Lower leg skin (tissue), 4 donors: ENCODE measurements around the gene C11orf24. TPM values are rescaled to one million over a fixed set of nuclear protein-coding genes. Genes with fewer than 3 reads are reported as not detected.

ENCODE experiments used
- DNase-seq, 2 donors: peaks; one replicate each; pipeline ENCODE4 v3.0.0-alpha.2; 2019; ENCODE audit warnings: low spot score in 2 of 2
- H3K4me3 ChIP-seq: fragments of 200-600 bp; sonication (generic); 2 replicates; pipeline ENCODE4 v1.5.1; 2017; ENCODE audit warnings: mild to moderate bottlenecking, low read depth; ENCODE audit not compliant: poor library complexity, severe bottlenecking
- POLR2A ChIP-seq, 2 donors: fragments of 450-650 bp; IDR thresholded peaks; one replicate each; pipeline ENCODE4 v1.6.1; 2016 to 2017; ENCODE audit warnings: antibody characterized with exemption in 2 of 2, mild to moderate bottlenecking in 1 of 2, moderate library complexity in 1 of 2
- WGBS, 2 donors: methylation state at CpG; one replicate each; pipeline ENCODE4 v1.1.5; 2018; 5-methylcytosine and 5-hydroxymethylcytosine counted together
- intact Hi-C: fragments of 100-400 bp; cut with DNase I; formaldehyde crosslinking; loops from one replicate; pipeline ENCODE4 v1.15.0; 2023; ENCODE audit warnings: low total_unique reads
- total RNA-seq, 4 donors: library from RNA; depleted of rRNA; stranded (reverse); fragments of >200 nt; gene quantifications; one replicate each; pipeline ENCODE4 v1.1.0, GENCODE V29; 2016
- TF ChIP-seq, protein P1 (sequence below), 3 donors: fragments of 450-650 bp; IDR thresholded peaks; one replicate each; pipeline ENCODE4 v1.5.1; 2016; ENCODE audit warnings: antibody characterized with exemption in 3 of 3, mild to moderate bottlenecking in 3 of 3, moderate library complexity in 2 of 3

Gene C11orf24
- total RNA-seq = 10 to 100 TPM; 12.5 to 37.8 (median 16.2) TPM

DNA sequence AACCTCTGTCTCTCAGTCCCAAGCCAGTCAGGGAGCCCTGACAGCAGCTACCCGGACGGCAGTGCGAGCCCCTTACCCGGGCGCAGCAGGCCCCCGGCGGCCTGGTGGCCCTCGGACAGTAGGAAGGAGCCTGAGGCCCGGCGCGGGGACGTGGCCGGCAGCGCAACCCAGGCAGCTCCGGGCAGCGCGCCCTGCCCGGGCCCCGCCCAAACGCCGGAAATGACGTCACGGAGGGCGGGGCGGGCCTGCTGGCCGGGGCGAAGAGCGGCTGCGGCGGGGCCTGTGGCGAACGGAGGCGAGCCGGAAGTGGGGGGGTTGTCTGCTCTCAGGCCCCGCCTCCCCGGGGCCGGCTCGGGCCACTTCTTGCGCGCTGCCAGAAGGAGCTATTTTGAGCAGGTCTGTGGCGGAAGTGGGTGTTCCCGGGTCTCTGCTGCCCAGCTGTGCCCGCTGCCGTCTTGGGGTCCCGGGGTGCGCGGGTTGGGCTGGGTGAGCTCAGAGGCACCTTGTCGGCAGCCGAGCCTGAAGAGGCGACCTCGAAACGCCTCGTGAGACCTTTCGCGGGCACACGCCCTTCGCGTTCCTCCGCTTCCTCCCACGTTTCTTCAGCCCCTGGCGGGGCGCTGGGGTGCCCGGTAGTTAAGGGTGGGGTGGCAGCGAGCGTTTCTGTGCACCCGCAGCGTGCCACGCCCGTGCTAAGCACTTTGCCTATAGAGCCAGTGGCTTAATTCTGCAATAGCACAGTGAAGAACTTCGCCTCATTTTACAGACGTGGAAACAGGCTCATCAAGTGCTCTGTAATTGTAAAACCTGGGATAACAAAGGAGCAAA, at the start of gene C11orf24:
Gene C11orf24 (minus strand): TSS at position 193 of the 828 bp plus-strand sequence. CDS start 8,206 bp downstream, outside the sequence.
- TF ChIP-seq, protein P1, sequence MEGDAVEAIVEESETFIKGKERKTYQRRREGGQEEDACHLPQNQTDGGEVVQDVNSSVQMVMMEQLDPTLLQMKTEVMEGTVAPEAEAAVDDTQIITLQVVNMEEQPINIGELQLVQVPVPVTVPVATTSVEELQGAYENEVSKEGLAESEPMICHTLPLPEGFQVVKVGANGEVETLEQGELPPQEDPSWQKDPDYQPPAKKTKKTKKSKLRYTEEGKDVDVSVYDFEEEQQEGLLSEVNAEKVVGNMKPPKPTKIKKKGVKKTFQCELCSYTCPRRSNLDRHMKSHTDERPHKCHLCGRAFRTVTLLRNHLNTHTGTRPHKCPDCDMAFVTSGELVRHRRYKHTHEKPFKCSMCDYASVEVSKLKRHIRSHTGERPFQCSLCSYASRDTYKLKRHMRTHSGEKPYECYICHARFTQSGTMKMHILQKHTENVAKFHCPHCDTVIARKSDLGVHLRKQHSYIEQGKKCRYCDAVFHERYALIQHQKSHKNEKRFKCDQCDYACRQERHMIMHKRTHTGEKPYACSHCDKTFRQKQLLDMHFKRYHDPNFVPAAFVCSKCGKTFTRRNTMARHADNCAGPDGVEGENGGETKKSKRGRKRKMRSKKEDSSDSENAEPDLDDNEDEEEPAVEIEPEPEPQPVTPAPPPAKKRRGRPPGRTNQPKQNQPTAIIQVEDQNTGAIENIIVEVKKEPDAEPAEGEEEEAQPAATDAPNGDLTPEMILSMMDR (IDR thresholded peaks at IDR 0.05) = no peak
- no peak for TF ChIP-seq POLR2A (IDR thresholded peaks at IDR 0.05)
- peak within 1 kb of the TSS; percentile 84 for H3K4me3 ChIP-seq
- intact Hi-C loops = no loop called here
- WGBS, 2 donors = 0 to 1% methylated on average over 17 to 22 of the region's 71 CpGs
- DNase-seq = peak; percentile 90 to 98

DNA sequence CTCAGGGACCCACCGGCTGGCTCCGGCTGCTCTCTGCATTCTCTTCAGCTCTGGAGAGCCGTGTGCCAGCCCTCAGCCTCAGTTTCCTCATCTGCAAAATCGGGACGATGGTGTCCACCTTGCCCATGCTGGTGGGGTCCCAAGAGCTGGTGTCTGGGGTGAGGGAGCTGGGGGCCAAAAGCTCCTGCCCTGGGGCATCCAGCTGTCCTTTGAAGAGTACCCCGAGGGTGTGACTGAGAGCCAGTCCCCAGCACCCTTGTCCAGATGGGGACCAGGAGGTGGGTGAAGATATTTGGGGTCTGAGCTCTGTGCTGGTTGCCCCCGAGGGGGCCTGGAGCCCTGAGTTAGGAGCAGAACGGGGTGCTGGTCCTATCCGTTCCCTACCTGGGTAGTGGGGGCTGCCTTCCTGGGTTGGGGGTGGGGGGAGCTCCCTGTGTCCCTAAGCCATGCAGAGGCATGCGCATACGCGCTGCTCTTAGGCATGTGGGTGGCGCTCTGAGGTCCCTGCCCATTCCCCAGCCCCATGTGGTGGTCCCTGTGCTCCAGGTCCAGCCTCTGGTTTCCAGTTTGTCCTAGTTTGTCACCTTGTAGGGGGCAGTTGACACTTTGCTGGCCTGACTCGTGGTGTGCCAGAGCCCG, 45.5 kb upstream of the C11orf24 start:
- WGBS, 2 donors = 73 to 87% methylated on average over 5 to 15 of the region's 15 CpGs
- no peak overlapping the region for H3K4me3 ChIP-seq
- no peak for TF ChIP-seq POLR2A (IDR thresholded peaks at IDR 0.05)
- TF ChIP-seq, protein P1 (IDR thresholded peaks at IDR 0.05) = no peak
- no peak for DNase-seq
- intact Hi-C loops = no loop called here

DNA sequence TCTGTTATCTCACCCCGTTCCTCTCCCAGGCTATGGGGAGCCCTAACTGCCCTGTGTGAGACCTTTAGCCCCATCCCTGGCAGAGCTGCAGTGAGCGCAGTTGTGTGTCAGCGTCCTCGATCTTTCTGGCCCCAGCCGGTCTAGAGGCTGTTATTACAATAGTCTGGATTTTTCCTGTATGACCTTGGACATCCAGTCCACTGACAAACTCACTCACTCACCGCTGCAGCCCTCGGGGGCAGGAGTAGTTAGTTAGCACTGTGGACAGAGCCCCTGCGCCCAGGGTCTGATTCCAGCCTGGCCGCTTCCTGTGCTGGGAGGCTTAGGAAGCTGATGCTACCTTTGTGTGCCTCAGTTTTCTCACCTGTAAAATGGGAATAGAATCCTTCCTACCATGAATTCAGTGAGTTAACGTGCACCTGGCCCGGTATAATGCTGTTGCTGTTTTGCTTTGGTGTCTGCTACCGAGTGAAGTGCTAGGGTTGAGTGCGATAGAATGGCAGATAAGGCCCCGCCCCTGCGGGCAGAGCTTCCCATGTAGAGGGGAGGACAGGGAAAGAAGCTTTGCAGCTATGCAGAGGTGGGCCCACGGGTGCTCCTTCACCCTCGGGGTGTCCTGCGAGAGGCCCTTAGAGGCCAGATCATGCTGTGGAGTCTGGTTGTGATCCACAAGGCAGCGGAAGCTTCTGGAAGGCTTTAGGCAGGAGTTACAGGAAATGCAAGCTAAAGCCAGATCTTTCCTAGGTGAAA, 43.6 kb upstream of the C11orf24 start:
- intact Hi-C loops = no loop called here
- WGBS, 2 donors = 55 to 67% methylated on average over 19 of the region's 19 CpGs
- no peak for DNase-seq
- H3K4me3 ChIP-seq = no peak overlapping the region
- no peak for TF ChIP-seq POLR2A (IDR thresholded peaks at IDR 0.05)
- TF ChIP-seq, protein P1 (IDR thresholded peaks at IDR 0.05) = no peak

DNA sequence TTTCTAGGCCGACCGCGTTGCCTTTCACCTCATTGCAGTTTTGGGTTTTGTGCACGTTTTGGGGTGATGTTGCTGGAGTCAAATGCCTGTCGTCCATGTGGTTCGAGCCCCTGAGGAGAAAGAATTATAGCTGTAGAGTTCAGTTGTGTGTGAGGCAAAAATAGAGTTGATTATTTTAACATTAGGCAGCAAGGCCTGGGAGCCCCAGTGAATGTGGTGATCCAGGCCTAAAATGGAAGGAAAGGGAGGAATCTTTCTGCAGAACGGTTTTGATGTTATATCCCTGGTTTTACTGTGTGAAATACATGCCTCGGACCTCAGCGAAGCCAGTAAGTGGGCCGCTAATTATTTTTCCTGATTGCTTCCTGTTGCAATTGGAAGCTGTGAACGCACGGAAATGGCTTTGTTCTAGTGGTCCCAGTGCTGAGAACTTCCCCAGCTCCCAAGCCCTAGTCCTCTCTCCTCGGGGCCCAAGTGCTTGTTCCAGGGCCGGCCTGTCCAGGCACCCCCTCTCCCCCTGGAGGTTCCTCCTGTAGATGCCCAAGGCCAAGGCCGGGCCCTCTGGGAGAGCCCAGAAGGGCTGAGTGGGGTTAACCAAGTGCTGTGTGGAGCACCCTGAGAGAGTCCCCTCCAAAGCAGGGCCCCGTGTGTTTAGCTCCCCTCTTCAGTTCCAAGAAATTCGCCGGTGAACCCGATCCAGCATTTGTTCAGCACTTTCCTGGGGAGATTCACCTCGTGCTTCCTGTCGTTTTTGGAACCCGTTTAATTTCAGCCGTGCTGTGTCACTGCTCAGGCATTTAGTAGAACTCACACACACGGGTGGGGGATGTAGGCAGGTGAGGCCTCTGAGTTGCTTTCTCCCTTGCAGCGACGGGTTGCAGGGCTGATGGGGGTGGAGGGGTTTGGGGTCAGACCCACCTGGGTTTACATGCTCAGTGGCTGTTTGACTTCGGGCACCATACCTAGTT, 42.7 kb upstream of the C11orf24 start:
- TF ChIP-seq POLR2A (IDR thresholded peaks at IDR 0.05) = no peak
- TF ChIP-seq, protein P1 (IDR thresholded peaks at IDR 0.05) = no peak
- H3K4me3 ChIP-seq = no peak overlapping the region
- no peak for DNase-seq
- WGBS, 2 donors = 26 to 36% methylated on average over 27 of the region's 27 CpGs
- intact Hi-C loops = no loop called here
